HG03139 (cell line): ENCODE measurements around the gene SLC27A6.
"Not testable (repeated sequence)": the region's sequence is repeated elsewhere in the genome, so short reads cannot be mapped to it uniquely, and the experiment has no call there.

ENCODE experiments used
- ATAC-seq: cut with Tn5 transposase; IDR thresholded peaks from one replicate; pipeline ENCODE4 v1.9.1; 2021; ENCODE audit not compliant: unreplicated experiment

The SLC27A6 gene

GRCh38 chr5:128988476-128988875, 23.2 kb downstream of the SLC27A6 start:
- no peak for ATAC-seq

GRCh38 chr5:129001841-129002526, 36.7 kb downstream of the SLC27A6 start:
- no peak for ATAC-seq

- ATAC-seq = no peak
Measured at GRCh38 chr5:129002527-129002842, 37.2 kb downstream of the SLC27A6 start.

GRCh38 chr5:129003232-129003631, 37.9 kb downstream of the SLC27A6 start:
- no peak for ATAC-seq

- no peak for ATAC-seq
Measured at GRCh38 chr5:129014185-129014584, 48.9 kb downstream of the SLC27A6 start.

GRCh38 chr5:129018837-129019236, 53.5 kb downstream of the SLC27A6 start:
- no peak for ATAC-seq

- ATAC-seq = no peak
Measured at GRCh38 chr5:129019401-129019908, 54.2 kb downstream of the SLC27A6 start.

GRCh38 chr5:129020683-129021082, 55.4 kb downstream of the SLC27A6 start:
- no peak for ATAC-seq

GRCh38 chr5:129021744-129022143, 56.5 kb downstream of the SLC27A6 start:
- ATAC-seq = no peak

- ATAC-seq = no peak
Measured at GRCh38 chr5:129022599-129022998, 57.3 kb downstream of the SLC27A6 start.

- no peak for ATAC-seq
Measured at GRCh38 chr5:129027260-129027659, 62.0 kb downstream of the SLC27A6 start.

- ATAC-seq = no peak
Measured at GRCh38 chr5:129031886-129032683, 66.8 kb downstream of the SLC27A6 start.

GRCh38 chr5:129036257-129036656, 71.0 kb downstream of the SLC27A6 start:
- not testable (repeated sequence) for ATAC-seq

- ATAC-seq = no peak
Measured at GRCh38 chr5:129041196-129041881, 76.1 kb downstream of the SLC27A6 start.

GRCh38 chr5:129042306-129042705, 77.0 kb downstream of the SLC27A6 start:
- no peak for ATAC-seq

GRCh38 chr5:129043894-129044293, 78.6 kb downstream of the SLC27A6 start:
- ATAC-seq = no peak

GRCh38 chr5:129046151-129046550, 80.9 kb downstream of the SLC27A6 start:
- ATAC-seq = no peak

GRCh38 chr5:129048509-129048908, 83.2 kb downstream of the SLC27A6 start:
- no peak for ATAC-seq

GRCh38 chr5:129049126-129049799, 84.0 kb downstream of the SLC27A6 start:
- ATAC-seq = no peak

- ATAC-seq = no peak
Measured at GRCh38 chr5:129051283-129051682, 86.0 kb downstream of the SLC27A6 start.

- ATAC-seq = no peak
Measured at GRCh38 chr5:129053438-129053837, 88.2 kb downstream of the SLC27A6 start.
